Measurements from ENCODE around the gene CAPN15.
A peak's percentile ranks its signal among the peaks of the same experiment; 100 is the strongest.

CAPN15 gene

GRCh38 chr16:528111-529011 is 849 bp downstream of the CAPN15 start:
- Histone ChIP-seq H3K4me3 (ENCODE audit: low read depth, low read length) (peak overlapping the region; percentile 78), H3K27ac (peak overlapping the region; percentile 78), H3K9me3 (ENCODE audit: severe bottlenecking) (no peaks in the 10 kb centered on the region), H3K36me3 (peaks cover 18% of the 10 kb centered on the region), H3K27me3 (ENCODE audit: insufficient read depth, low read depth, severe bottlenecking) (no peaks in the 10 kb centered on the region)
- TF ChIP-seq CTCF (IDR thresholded peaks at IDR 0.05; ENCODE audit: low read depth, low read length) = no peak
- DNase-seq = peak; percentile 47

- DNase-seq = peak; percentile 65
- Histone ChIP-seq H3K27me3 (ENCODE audit: insufficient read depth, low read depth, severe bottlenecking) (no peaks in the 10 kb centered on the region), H3K36me3 (peaks cover 18% of the 10 kb centered on the region), H3K27ac (peak overlapping the region; percentile 78), H3K9me3 (ENCODE audit: severe bottlenecking) (no peaks in the 10 kb centered on the region), H3K4me3 (ENCODE audit: low read depth, low read length) (peak overlapping the region; percentile 78)
- TF ChIP-seq CTCF (IDR thresholded peaks at IDR 0.05; ENCODE audit: low read depth, low read length) = no peak
These were observed 1.6 kb downstream of the CAPN15 start for GRCh38 chr16:529012-529575.

GRCh38 chr16:530111-530817 is 2.8 kb downstream of the CAPN15 start:
- TF ChIP-seq CTCF (IDR thresholded peaks at IDR 0.05; ENCODE audit: low read depth, low read length) = no peak
- Histone ChIP-seq H3K27me3 (ENCODE audit: insufficient read depth, low read depth, severe bottlenecking) (no peaks in the 10 kb centered on the region), H3K27ac (no peak overlapping the region), H3K9me3 (ENCODE audit: severe bottlenecking) (no peaks in the 10 kb centered on the region), H3K4me3 (ENCODE audit: low read depth, low read length) (no peak overlapping the region), H3K36me3 (peaks cover 18% of the 10 kb centered on the region)
- DNase-seq = no peak

- H3K9me3 ChIP-seq (ENCODE audit: severe bottlenecking) = no peaks in the 10 kb centered on the region
- no peak overlapping the region for H3K27ac ChIP-seq
- no peaks in the 10 kb centered on the region for H3K27me3 ChIP-seq (ENCODE audit: insufficient read depth, low read depth, severe bottlenecking)
- H3K4me3 ChIP-seq (ENCODE audit: low read depth, low read length) = no peak overlapping the region
- no peak for TF ChIP-seq CTCF (IDR thresholded peaks at IDR 0.05; ENCODE audit: low read depth, low read length)
- H3K36me3 ChIP-seq = peaks cover 21% of the 10 kb centered on the region
- no peak for DNase-seq
These were observed 4.1 kb downstream of the CAPN15 start for GRCh38 chr16:531494-532125.

GRCh38 chr16:533391-534123 is 6.0 kb downstream of the CAPN15 start:
- Histone ChIP-seq H3K4me3 (ENCODE audit: low read depth, low read length) (no peak overlapping the region), H3K36me3 (peaks cover 24% of the 10 kb centered on the region), H3K27me3 (ENCODE audit: insufficient read depth, low read depth, severe bottlenecking) (no peaks in the 10 kb centered on the region), H3K27ac (no peak overlapping the region), H3K9me3 (ENCODE audit: severe bottlenecking) (no peaks in the 10 kb centered on the region)
- no peak for DNase-seq
- TF ChIP-seq CTCF (IDR thresholded peaks at IDR 0.05; ENCODE audit: low read depth, low read length) = no peak

Data from WERI-Rb-1 (cell line).